ENCODE measurements around the gene CISD1. TPM values are rescaled to one million over a fixed set of nuclear protein-coding genes. Genes with fewer than 3 reads are reported as not detected.

The CISD1 gene
- polyA plus RNA-seq, 2 donors, result 9.0 to 33.2 TPM

DNA sequence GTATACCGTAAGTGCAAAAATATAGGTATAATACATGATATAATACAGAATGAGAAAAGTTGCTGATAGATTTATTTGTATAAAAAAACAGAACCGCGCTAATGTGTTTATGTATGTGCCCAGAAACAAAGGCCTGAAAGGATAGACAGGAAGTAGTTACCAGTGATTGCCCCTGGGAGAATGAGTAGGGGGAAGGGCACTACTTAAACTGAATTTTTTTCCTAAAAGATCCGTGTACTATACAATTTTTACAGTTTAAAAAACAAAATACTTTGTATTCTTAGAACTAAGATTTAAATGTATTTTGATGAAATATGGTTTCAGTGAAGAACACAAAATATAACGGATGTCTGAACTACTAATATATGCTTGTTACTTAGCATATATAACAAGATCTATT, 4.2 kb upstream of the CISD1 start:
- H3K4me3 ChIP-seq (ENCODE audit: low read depth in 1 of 2, low read length in 2 of 2), result peak overlapping the region in 1 of 2 donors; percentile 28
- WGBS, 2 donors, result 54 to 60% methylated on average over 5 of the region's 5 CpGs
- H3K36me3 ChIP-seq (ENCODE audit: control insufficient read depth in 2 of 2, insufficient read depth in 2 of 2, low read length in 1 of 2), result no peaks in the 10 kb centered on the region
- no peak overlapping the region for H3K27ac ChIP-seq (ENCODE audit: low read depth in 2 of 2, low read length in 1 of 2)
- H3K9me3 ChIP-seq (ENCODE audit: control insufficient read depth in 2 of 2, insufficient read depth in 1 of 2, low read depth in 1 of 2, low read length in 1 of 2), result no peaks in the 10 kb centered on the region
- no peaks in the 10 kb centered on the region for H3K4me1 ChIP-seq (ENCODE audit: control insufficient read depth in 2 of 2, insufficient read depth in 2 of 2, low read length in 1 of 2)
- no peaks in the 10 kb centered on the region for H3K27me3 ChIP-seq (ENCODE audit: control insufficient read depth in 1 of 2, insufficient read depth in 2 of 2, low read length in 2 of 2)

DNA sequence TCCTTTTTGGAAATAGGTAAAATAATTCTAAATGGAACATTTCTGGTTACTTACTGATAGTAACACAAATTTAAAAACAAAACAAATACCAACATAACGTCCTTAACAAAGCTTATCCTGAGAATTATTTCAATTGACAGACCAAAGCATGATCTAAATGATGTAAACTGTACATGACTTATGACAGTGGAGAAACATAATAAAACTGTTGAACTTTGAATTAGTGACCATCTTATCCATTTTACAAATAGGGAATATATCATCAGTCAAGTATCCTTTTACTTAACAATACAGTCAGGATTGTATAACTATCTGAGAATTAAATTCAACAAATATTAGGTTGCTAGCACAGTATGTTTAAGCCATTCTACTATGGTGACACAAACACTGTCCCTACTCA, 3.7 kb upstream of the CISD1 start:
- 17 to 36% methylated on average over 1 of the region's 1 CpG for WGBS, 2 donors
- peak overlapping the region in 1 of 2 donors; percentile 71 for H3K4me3 ChIP-seq (ENCODE audit: low read depth in 1 of 2, low read length in 2 of 2)

DNA sequence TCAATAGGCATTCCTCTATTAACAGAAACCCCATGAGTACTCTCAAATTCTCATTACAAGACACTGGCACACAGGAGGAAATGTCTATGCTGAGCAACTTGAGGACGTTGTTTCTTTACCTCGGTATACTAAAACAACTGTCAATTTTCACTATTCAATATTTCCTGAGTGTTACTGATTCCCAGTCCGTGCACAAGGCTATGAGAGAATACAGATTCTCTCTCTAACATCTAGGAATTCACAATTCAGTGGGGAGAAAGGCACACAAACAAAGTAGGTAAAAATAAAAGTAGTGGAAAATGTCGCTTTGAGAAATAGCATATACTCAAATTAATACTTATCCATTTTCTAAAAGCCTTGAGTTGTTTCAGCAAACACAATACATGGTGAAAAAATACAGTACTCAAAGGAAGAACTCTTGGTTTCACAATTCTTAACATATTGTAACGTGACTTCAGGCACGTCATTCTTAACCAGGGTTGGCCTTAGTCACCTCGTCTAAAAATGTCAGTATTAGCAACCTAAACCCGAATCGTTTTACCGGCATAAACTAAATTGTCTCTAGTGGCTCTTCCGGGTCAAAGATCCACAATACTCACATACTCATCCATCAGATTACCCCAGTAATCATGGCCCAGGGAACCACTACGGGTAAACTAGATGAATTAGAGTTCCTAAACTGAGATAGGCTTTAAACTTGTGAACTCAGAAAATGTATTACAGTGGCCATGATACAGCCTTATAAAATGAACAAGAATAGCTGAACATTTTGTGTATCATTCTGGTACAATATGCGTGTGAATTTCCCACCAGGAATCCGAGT, 2.7 kb upstream of the CISD1 start:
- WGBS, 2 donors, result 3 to 4% methylated on average over 14 of the region's 14 CpGs
- Histone ChIP-seq H3K9me3 (ENCODE audit: control insufficient read depth in 2 of 2, insufficient read depth in 1 of 2, low read depth in 1 of 2, low read length in 1 of 2) (no peaks in the 10 kb centered on the region), H3K27me3 (ENCODE audit: control insufficient read depth in 1 of 2, insufficient read depth in 2 of 2, low read length in 2 of 2) (no peaks in the 10 kb centered on the region), H3K36me3 (ENCODE audit: control insufficient read depth in 2 of 2, insufficient read depth in 2 of 2, low read length in 1 of 2) (no peaks in the 10 kb centered on the region), H3K4me1 (ENCODE audit: control insufficient read depth in 2 of 2, insufficient read depth in 2 of 2, low read length in 1 of 2) (no peaks in the 10 kb centered on the region), H3K27ac (ENCODE audit: low read depth in 2 of 2, low read length in 1 of 2) (peak overlapping the region; percentile 96 to 99), H3K4me3 (ENCODE audit: low read depth in 1 of 2, low read length in 2 of 2) (peak overlapping the region; percentile 71 to 94)

More for the DNA sequence above, 3.7 kb upstream of the CISD1 start:
- Histone ChIP-seq H3K27me3 (ENCODE audit: control insufficient read depth in 1 of 2, insufficient read depth in 2 of 2, low read length in 2 of 2) (no peaks in the 10 kb centered on the region), H3K36me3 (ENCODE audit: control insufficient read depth in 2 of 2, insufficient read depth in 2 of 2, low read length in 1 of 2) (no peaks in the 10 kb centered on the region), H3K4me1 (ENCODE audit: control insufficient read depth in 2 of 2, insufficient read depth in 2 of 2, low read length in 1 of 2) (no peaks in the 10 kb centered on the region), H3K27ac (ENCODE audit: low read depth in 2 of 2, low read length in 1 of 2) (no peak overlapping the region), H3K9me3 (ENCODE audit: control insufficient read depth in 2 of 2, insufficient read depth in 1 of 2, low read depth in 1 of 2, low read length in 1 of 2) (no peaks in the 10 kb centered on the region)

DNA sequence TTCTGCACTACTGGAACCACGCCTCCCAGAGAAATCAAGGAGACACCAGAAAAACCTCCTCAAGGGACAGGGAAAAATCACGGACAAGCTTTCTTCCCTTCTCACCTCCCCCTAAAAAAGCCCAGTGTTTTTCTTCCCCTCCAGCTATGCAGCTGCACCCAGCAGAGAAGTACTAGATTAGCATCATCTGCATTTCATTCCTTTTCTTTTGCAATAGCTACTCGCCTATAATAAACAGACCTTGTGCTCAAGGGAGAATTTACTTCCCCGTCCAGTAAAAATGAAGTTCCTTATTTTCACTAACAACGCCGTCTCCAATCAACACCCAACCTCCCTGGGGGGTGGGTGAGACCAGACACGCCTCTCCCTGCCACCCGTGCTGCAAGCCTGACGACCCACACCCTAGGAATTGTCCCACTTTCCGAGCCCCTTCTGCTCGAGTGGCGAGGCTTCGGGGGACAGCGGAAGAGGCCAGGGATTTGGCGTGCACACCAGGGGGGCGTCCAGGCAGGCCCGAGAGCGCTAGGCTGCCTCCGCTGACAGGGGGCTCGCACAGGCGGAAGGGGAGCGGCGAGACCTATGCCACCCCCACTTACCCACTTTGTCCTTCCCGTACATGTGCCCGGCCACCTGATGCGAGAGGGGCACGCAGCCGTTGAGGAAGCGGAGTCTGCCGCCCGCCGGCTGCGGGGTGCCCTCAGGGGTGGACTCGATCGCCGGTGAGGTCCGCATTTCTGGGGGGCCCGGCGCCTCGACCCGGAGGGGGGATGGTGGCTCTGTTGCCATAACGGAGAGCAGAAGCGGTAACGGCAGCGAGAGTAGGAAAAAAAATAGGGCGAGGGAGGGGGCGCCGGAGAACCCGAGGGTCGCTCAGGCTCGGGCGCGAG, 1.9 kb upstream of the CISD1 start:
- no peaks in the 10 kb centered on the region for H3K9me3 ChIP-seq (ENCODE audit: control insufficient read depth in 2 of 2, insufficient read depth in 1 of 2, low read depth in 1 of 2, low read length in 1 of 2)
- H3K27me3 ChIP-seq (ENCODE audit: control insufficient read depth in 1 of 2, insufficient read depth in 2 of 2, low read length in 2 of 2), result no peaks in the 10 kb centered on the region
- H3K36me3 ChIP-seq (ENCODE audit: control insufficient read depth in 2 of 2, insufficient read depth in 2 of 2, low read length in 1 of 2), result no peaks in the 10 kb centered on the region
- peak overlapping the region; percentile 96 to 99 for H3K27ac ChIP-seq (ENCODE audit: low read depth in 2 of 2, low read length in 1 of 2)
- H3K4me3 ChIP-seq (ENCODE audit: low read depth in 1 of 2, low read length in 2 of 2), result peak overlapping the region; percentile 71 to 94
- 0 to 1% methylated on average over 51 to 53 of the region's 53 CpGs for WGBS, 2 donors
- H3K4me1 ChIP-seq (ENCODE audit: control insufficient read depth in 2 of 2, insufficient read depth in 2 of 2, low read length in 1 of 2), result no peaks in the 10 kb centered on the region

DNA sequence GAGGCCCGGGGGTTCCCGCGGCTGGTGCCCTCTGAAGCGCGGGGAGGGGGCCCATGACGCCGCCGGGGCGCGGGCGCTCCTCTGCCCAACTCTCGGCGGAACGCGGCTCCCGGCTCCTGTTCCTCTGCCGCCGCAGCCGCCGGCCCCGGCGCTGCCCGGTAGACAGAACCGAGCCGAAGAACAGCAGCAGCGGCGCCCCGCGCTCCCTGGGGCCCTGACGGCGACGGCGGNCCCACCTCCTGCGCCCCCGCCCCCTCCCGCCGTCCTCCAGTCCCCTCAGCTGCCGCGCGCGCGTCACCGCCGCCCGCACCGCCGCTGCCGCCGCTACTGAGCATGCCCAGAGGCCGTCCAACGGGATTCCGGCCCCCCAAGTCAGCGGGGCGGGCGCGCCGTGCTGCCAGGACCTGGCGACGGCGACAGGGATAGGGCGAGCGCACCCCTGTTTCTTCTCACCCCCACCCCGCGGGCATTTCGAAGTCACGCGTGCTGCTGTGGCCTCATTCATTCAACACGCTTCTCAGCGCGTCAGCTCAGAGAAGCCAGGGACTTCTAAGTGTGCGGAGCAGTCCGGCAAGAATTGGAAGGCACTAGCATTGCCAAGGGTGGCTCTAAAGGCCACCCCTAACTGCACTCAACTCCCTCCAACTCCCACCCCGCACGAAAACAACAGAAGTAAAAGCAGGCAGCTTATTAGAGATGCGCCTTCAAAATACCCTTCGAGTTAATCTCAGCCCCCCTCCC, 1.1 kb upstream of the CISD1 start, which contains the start of gene IPMK:
TSS of gene IPMK (minus strand) at position 182 of the 741 bp plus-strand sequence. CDS start 283 bp downstream, outside the sequence.
- no peaks in the 10 kb centered on the region for H3K4me1 ChIP-seq (ENCODE audit: control insufficient read depth in 2 of 2, insufficient read depth in 2 of 2, low read length in 1 of 2)
- no peaks in the 10 kb centered on the region for H3K9me3 ChIP-seq (ENCODE audit: control insufficient read depth in 2 of 2, insufficient read depth in 1 of 2, low read depth in 1 of 2, low read length in 1 of 2)
- WGBS, 2 donors, result 0 to 1% methylated on average over 34 to 76 of the region's 76 CpGs
- no peaks in the 10 kb centered on the region for H3K36me3 ChIP-seq (ENCODE audit: control insufficient read depth in 2 of 2, insufficient read depth in 2 of 2, low read length in 1 of 2)
- peak within 1 kb of the TSS; percentile 98 to 99 for H3K27ac ChIP-seq (ENCODE audit: low read depth in 2 of 2, low read length in 1 of 2)
- H3K27me3 ChIP-seq (ENCODE audit: control insufficient read depth in 1 of 2, insufficient read depth in 2 of 2, low read length in 2 of 2), result no peaks in the 10 kb centered on the region
- H3K4me3 ChIP-seq (ENCODE audit: low read depth in 1 of 2, low read length in 2 of 2), result peak within 1 kb of the TSS; percentile 71 to 94

DNA sequence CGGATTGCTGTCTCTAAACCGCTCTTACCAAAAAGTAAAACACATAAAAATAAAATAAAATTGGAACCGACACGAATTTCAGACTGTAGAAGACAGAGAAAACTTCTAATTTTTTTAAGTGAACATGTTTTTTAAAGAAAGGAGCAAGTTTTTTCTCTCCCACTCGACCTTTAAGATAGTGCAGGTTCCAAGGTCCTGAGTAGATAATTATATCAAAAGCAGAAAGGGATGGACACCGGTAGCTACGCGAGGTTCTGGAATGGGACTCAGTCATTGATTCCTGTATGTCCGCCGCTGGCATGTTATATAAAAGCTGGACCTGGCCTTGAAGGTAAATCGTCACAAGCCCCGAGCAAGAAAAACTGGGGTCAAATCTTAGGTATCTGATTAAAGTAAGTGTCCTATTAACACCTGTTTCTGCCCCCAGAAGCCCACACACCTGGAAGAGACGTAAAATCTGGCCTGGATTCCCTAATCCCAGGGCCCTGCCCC, 462 bp upstream of the CISD1 start:
- Histone ChIP-seq H3K4me1 (ENCODE audit: control insufficient read depth in 2 of 2, insufficient read depth in 2 of 2, low read length in 1 of 2) (no peaks in the 10 kb centered on the region), H3K9me3 (ENCODE audit: control insufficient read depth in 2 of 2, insufficient read depth in 1 of 2, low read depth in 1 of 2, low read length in 1 of 2) (no peaks in the 10 kb centered on the region), H3K36me3 (ENCODE audit: control insufficient read depth in 2 of 2, insufficient read depth in 2 of 2, low read length in 1 of 2) (no peaks in the 10 kb centered on the region), H3K27ac (ENCODE audit: low read depth in 2 of 2, low read length in 1 of 2) (peak overlapping the region; percentile 98 to 99), H3K4me3 (ENCODE audit: low read depth in 1 of 2, low read length in 2 of 2) (peak overlapping the region; percentile 71 to 94), H3K27me3 (ENCODE audit: control insufficient read depth in 1 of 2, insufficient read depth in 2 of 2, low read length in 2 of 2) (no peaks in the 10 kb centered on the region)
- WGBS, 2 donors, result 0 to 1% methylated on average over 13 of the region's 13 CpGs

DNA sequence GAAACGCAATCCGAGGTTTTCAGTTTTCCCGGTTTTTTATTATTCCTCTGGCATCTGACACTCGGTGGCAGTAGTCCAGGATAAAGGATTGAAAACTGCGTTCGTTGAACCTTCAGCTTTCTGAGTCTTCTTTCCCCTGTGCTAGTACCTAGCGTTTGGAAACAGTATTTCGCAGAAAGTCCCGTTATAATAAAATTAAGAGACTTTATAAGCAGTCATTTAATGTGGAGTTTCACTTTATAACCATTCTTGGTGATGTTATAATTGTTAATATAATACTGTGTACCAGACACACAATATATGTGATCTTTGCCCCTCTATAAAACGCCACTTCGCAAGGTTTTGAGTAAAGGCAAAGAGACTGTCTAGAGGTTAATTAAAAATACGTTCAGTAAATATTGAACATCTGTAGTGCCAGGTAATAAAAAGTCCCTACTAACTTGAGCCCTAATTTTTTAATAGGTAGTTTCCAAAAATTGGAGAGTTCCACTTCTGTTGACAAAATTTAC, 874 bp downstream of the CISD1 start:
- Histone ChIP-seq H3K36me3 (ENCODE audit: control insufficient read depth in 2 of 2, insufficient read depth in 2 of 2, low read length in 1 of 2) (no peaks in the 10 kb centered on the region), H3K4me1 (ENCODE audit: control insufficient read depth in 2 of 2, insufficient read depth in 2 of 2, low read length in 1 of 2) (no peaks in the 10 kb centered on the region), H3K4me3 (ENCODE audit: low read depth in 1 of 2, low read length in 2 of 2) (peak overlapping the region; percentile 66 to 71), H3K27ac (ENCODE audit: low read depth in 2 of 2, low read length in 1 of 2) (peak overlapping the region; percentile 95 to 98), H3K9me3 (ENCODE audit: control insufficient read depth in 2 of 2, insufficient read depth in 1 of 2, low read depth in 1 of 2, low read length in 1 of 2) (no peaks in the 10 kb centered on the region), H3K27me3 (ENCODE audit: control insufficient read depth in 1 of 2, insufficient read depth in 2 of 2, low read length in 2 of 2) (no peaks in the 10 kb centered on the region)
- WGBS, 2 donors, result 10 to 11% methylated on average over 12 of the region's 12 CpGs

DNA sequence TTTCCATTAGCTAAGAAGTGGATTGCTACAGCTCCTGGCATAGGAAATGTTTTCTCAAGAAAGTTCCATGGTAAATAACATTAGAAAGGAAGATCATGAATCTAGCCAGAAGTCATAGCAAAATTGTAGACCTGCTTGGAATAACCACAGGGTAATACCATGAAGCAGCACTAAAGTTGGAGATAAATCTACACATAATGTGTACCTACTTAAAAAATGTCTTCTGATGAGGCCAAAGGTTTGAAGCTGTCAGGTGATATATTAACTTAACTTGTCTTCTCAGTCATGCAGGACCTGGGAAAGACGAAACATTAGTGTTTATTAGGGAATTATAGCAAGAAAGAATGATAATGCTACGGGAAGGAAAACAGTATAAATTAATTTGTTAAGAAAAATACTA, 6.3 kb downstream of the CISD1 start:
- 78 to 89% methylated on average over 2 of the region's 2 CpGs for WGBS, 2 donors
- H3K9me3 ChIP-seq (ENCODE audit: control insufficient read depth in 2 of 2, insufficient read depth in 1 of 2, low read depth in 1 of 2, low read length in 1 of 2), result no peaks in the 10 kb centered on the region
- H3K27ac ChIP-seq (ENCODE audit: low read depth in 2 of 2, low read length in 1 of 2), result no peak overlapping the region
- no peak overlapping the region for H3K4me3 ChIP-seq (ENCODE audit: low read depth in 1 of 2, low read length in 2 of 2)
- H3K4me1 ChIP-seq (ENCODE audit: control insufficient read depth in 2 of 2, insufficient read depth in 2 of 2, low read length in 1 of 2), result no peaks in the 10 kb centered on the region
- no peaks in the 10 kb centered on the region for H3K27me3 ChIP-seq (ENCODE audit: control insufficient read depth in 1 of 2, insufficient read depth in 2 of 2, low read length in 2 of 2)
- no peaks in the 10 kb centered on the region for H3K36me3 ChIP-seq (ENCODE audit: control insufficient read depth in 2 of 2, insufficient read depth in 2 of 2, low read length in 1 of 2)

DNA sequence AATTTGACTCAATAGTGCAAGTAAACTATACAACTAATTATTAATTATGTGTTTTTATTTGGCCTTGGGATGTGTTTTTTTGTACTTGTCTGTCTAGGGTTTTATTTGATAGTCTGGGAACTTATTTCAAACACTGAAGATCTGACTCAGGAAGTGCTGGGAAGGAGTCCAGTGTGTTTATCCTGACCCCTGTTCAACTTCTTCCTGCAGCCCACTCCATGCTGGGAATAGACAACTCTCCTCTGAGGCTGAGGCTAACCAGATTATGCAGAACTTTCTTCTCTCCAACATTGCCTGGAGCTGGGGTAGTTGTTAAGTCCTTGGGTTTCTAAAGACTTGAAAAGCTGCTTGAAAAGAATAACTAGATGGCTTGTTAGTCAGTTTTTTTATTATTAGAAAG, 6.9 kb downstream of the CISD1 start:
- no peaks in the 10 kb centered on the region for H3K27me3 ChIP-seq (ENCODE audit: control insufficient read depth in 1 of 2, insufficient read depth in 2 of 2, low read length in 2 of 2)
- no peak overlapping the region for H3K27ac ChIP-seq (ENCODE audit: low read depth in 2 of 2, low read length in 1 of 2)
- no peaks in the 10 kb centered on the region for H3K36me3 ChIP-seq (ENCODE audit: control insufficient read depth in 2 of 2, insufficient read depth in 2 of 2, low read length in 1 of 2)
- no peaks in the 10 kb centered on the region for H3K4me1 ChIP-seq (ENCODE audit: control insufficient read depth in 2 of 2, insufficient read depth in 2 of 2, low read length in 1 of 2)
- no peak overlapping the region for H3K4me3 ChIP-seq (ENCODE audit: low read depth in 1 of 2, low read length in 2 of 2)
- no peaks in the 10 kb centered on the region for H3K9me3 ChIP-seq (ENCODE audit: control insufficient read depth in 2 of 2, insufficient read depth in 1 of 2, low read depth in 1 of 2, low read length in 1 of 2)

Measured in esophagus (tissue), 2 donors.